ENCODE measurements around the gene POU2AF2. TPM values are rescaled to one million over a fixed set of nuclear protein-coding genes. Genes with fewer than 3 reads are reported as not detected.

Gene POU2AF2, protein sequence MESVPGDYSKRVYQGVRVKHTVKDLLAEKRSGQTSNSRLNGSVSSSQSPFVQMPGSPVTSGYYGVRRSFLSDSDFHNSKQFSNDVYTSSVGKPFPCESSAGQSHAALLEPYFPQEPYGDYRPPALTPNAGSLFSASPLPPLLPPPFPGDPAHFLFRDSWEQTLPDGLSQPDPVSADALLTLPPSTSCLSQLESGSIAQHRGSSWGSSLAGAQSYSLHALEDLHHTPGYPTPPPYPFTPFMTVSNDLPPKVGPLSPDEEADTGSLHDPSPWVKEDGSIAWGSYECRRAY
- total RNA-seq: not detected in 2 replicates

DNA sequence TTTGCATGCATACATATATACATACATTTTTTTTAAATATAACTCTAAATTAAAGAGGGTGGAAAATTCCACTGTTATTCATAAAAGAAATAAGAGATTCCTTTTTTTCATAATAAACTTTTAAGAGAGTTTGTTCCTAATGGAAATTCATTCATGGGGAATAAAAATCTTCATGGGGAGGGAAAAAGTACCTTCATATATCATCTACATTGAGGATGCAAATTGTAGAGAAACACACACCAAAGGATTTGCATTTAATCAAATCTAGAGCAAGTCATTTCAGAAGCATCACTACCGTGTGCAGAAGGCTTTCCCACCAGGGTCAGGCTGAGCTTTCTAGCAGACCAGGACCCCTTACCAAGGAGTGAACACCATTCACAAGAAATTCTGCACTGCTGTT is at the start of gene POU2AF2:
TSS of gene POU2AF2 (plus strand) at position 301 of the 400 bp plus-strand sequence. CDS start 129 bp downstream, outside the sequence.
- DNase-seq (ENCODE audit: low read depth): no peak
- H3K4me3 ChIP-seq (ENCODE audit: low read depth, low read length): no peak within 1 kb of the TSS
- TF ChIP-seq, protein P1, sequence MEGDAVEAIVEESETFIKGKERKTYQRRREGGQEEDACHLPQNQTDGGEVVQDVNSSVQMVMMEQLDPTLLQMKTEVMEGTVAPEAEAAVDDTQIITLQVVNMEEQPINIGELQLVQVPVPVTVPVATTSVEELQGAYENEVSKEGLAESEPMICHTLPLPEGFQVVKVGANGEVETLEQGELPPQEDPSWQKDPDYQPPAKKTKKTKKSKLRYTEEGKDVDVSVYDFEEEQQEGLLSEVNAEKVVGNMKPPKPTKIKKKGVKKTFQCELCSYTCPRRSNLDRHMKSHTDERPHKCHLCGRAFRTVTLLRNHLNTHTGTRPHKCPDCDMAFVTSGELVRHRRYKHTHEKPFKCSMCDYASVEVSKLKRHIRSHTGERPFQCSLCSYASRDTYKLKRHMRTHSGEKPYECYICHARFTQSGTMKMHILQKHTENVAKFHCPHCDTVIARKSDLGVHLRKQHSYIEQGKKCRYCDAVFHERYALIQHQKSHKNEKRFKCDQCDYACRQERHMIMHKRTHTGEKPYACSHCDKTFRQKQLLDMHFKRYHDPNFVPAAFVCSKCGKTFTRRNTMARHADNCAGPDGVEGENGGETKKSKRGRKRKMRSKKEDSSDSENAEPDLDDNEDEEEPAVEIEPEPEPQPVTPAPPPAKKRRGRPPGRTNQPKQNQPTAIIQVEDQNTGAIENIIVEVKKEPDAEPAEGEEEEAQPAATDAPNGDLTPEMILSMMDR (IDR thresholded peaks at IDR 0.05; ENCODE audit: insufficient read depth, low read depth, low read length): no peak

DNA sequence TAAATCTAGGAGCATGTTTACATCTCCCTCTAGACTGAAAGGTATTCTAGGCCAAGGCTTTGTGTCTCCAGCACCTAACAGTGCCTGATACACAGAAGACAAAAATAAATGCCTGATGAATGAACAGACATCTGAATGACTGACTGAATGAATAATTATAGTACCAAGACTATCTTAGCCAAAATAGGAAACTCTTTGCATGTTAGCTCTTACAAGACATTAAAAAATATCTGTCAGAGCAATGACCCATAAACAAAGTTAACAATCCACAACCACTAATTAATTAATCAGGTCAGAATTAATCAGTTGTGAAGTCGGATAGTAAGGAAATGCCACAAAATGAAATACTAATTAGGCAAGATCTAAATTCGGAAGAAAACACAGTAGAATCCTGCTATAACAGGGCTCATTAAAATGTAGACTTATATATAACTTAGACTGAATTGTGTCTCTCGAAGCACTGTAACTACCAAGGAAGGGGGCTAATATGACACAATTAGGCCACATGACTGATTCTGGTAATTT is 45.5 kb upstream of the POU2AF2 start:
- H3K4me3 ChIP-seq (ENCODE audit: low read depth, low read length): no peak overlapping the region
- DNase-seq (ENCODE audit: low read depth): no peak
- TF ChIP-seq, protein P1 (IDR thresholded peaks at IDR 0.05; ENCODE audit: insufficient read depth, low read depth, low read length): no peak

DNA sequence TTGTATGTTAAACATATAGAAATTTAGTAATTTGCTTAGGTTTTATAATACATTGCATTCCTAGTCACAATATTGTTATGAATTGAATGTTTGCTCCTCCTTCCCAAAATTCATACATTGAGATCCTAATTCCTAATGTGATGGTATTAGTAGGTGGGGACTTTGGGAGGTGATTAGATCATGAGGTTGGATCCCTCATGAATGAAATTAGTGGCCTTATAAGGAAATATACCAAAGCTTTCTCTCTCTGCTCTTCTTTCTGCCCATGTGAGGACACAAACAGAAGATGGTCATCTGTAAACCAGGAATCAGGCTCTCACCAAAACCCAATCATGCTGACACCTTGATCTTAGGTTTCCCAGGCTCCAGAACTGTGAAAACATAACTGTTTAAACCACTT is 41.3 kb upstream of the POU2AF2 start:
- DNase-seq (ENCODE audit: low read depth): no peak
- H3K4me3 ChIP-seq (ENCODE audit: low read depth, low read length): no peak overlapping the region
- TF ChIP-seq, protein P1 (IDR thresholded peaks at IDR 0.05; ENCODE audit: insufficient read depth, low read depth, low read length): no peak

DNA sequence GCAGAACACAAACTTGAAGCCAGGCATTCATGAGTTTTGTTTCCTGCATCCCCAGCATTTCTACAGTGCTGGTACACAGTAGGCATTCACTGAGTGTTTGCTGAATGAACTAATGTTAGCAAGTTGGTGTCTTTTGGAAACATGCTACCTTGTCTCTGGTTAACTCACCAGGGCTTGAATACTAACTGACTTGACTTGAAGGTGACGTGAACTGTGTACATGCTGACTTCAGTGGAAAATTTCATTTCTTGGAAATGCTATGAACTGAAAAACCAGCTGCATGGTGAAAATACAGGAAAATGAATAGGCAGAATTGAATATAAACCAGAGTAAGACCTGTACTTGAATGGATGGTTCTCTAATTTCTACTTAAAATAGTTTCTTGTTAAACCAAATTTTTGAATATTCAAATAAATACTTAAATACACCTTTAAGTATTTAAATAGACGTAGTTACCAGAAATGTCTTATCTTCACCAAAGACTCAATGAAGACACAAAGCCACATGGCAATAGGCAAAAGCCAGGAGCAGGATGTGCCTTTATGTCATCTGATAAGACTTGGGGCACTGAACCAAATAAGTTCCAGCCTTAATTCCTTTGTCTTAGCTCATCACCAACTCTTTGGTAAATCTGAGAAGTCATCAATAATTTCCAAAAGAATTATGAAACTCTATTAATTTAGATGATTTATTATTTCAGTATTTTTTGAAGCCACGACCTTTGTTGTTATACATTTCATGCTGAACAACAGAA is 39.7 kb upstream of the POU2AF2 start:
- no peak overlapping the region for H3K4me3 ChIP-seq (ENCODE audit: low read depth, low read length)
- no peak for DNase-seq (ENCODE audit: low read depth)
- TF ChIP-seq, protein P1 (IDR thresholded peaks at IDR 0.05; ENCODE audit: insufficient read depth, low read depth, low read length): no peak

DNA sequence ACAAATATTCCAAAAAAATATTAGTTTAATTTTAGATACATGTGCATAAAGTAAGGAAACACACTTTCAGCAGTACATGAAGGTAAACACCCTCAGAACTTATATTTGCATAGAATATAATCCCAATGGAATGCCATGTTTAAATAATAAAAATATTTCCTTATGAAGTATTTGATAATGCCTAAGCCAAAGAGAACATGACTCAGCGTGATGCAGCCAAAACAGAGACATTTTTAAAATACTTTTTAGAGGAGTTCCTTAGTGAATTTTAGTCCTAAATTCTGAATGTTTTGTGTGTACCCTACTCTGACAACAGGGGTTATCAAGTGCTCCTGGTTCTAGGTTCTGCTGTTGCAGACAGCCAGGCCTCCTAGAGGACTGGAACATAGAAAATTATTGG is 39.1 kb upstream of the POU2AF2 start:
- peak; percentile 59 for DNase-seq (ENCODE audit: low read depth)

DNA sequence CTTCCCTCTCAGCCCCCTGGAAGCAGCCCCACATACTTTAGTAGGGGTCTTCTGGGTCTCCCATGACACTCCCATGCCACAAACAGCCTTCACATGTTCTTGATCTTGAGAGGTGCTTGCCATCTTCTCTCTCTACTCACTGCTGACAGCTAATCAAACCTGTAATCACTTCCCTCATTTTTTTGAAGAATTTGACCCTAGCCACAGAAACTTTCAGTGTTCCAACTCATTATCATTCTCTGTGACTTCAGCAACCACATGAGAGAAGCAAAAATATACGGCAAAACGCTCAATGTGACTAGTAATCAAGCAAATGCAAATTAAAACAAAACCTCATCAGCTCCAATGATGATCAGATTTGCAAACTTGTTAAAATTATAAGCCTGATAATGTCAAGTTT is 38.3 kb upstream of the POU2AF2 start:
- TF ChIP-seq, protein P1 (IDR thresholded peaks at IDR 0.05; ENCODE audit: insufficient read depth, low read depth, low read length): no peak
- no peak overlapping the region for H3K4me3 ChIP-seq (ENCODE audit: low read depth, low read length)
- no peak for DNase-seq (ENCODE audit: low read depth)

More for the DNA sequence above, 39.1 kb upstream of the POU2AF2 start:
- no peak overlapping the region for H3K4me3 ChIP-seq (ENCODE audit: low read depth, low read length)
- TF ChIP-seq, protein P1 (IDR thresholded peaks at IDR 0.05; ENCODE audit: insufficient read depth, low read depth, low read length): no peak

Data from fibroblast of villous mesenchyme (primary cell).